Upper lobe of right lung (tissue), 1 donor: Measurements from ENCODE around the gene TNRC6C. TPM values are rescaled to one million over a fixed set of nuclear protein-coding genes. Genes with fewer than 3 reads are reported as not detected.
A peak's percentile ranks its signal among the peaks of the same experiment; 100 is the strongest.

Source experiments
- ATAC-seq: fragments of 200-7000 bp; cut with Tn5 transposase; one replicate; pipeline ENCODE4 v1.9.1; 2020; ENCODE audit warnings: mild to moderate bottlenecking, moderate library complexity
- DNase-seq: peaks from one replicate; pipeline ENCODE4 v3.0.0-alpha.2; 2020
- H3K27ac ChIP-seq: fragments of 200-600 bp; one replicate; pipeline ENCODE4 v1.8.0; 2022
- H3K27me3 ChIP-seq: fragments of 200-600 bp; one replicate; pipeline ENCODE4 v1.8.0; 2022; ENCODE audit warnings: mild to moderate bottlenecking
- H3K36me3 ChIP-seq: fragments of 200-600 bp; one replicate; pipeline ENCODE4 v1.8.0; 2022
- H3K4me1 ChIP-seq: fragments of 200-600 bp; one replicate; pipeline ENCODE4 v1.8.0; 2022
- H3K4me3 ChIP-seq: fragments of 200-600 bp; one replicate; pipeline ENCODE4 v1.8.0; 2022; ENCODE audit warnings: mild to moderate bottlenecking
- H3K9me3 ChIP-seq: fragments of 200-600 bp; one replicate; pipeline ENCODE4 v1.8.0; 2022
- CTCF ChIP-seq: fragments of 200-600 bp; IDR thresholded peaks from one replicate; pipeline ENCODE4 v1.8.0; 2022; ENCODE audit warnings: antibody characterized with exemption
- intact Hi-C: fragments of 100-400 bp; cut with DNase I; formaldehyde crosslinking; loops from one replicate; pipeline ENCODE4 v1.11.0; 2022
- total RNA-seq: library from RNA; stranded (reverse); fragmentation: NEBNext Ultra II Directional; extraction: Animal tissue kit (Norgen Biotek cat#: 25700); gene quantifications from one replicate; pipeline ENCODE4 v1.2.1, GENCODE V29; 2021
- donor health status: DM: no; HTN: yes; CAD: no; lungs with severe emphysema.

TNRC6C gene
- total RNA-seq, 1 donor from 2014 or later, result 21.7 TPM

GRCh38 chr17:78142119-78142861 lies 183.8 kb downstream of the TNRC6C start:
- H3K27ac ChIP-seq, result no peak overlapping the region
- no peak overlapping the region for H3K4me3 ChIP-seq
- peaks cover 55% of the 10 kb centered on the region for H3K4me1 ChIP-seq
- no peak for TF ChIP-seq CTCF
- ATAC-seq, result peak; percentile 7
- intact Hi-C loops, result no loop called here
- no peaks in the 10 kb centered on the region for H3K27me3 ChIP-seq
- H3K36me3 ChIP-seq, result no peaks in the 10 kb centered on the region
- peak; percentile 89 for DNase-seq
- H3K9me3 ChIP-seq, result no peaks in the 10 kb centered on the region

GRCh38 chr17:78143214-78144146 lies 185.0 kb downstream of the TNRC6C start:
- TF ChIP-seq CTCF, result no peak
- Histone ChIP-seq H3K4me1 (peaks cover 49% of the 10 kb centered on the region), H3K27me3 (no peaks in the 10 kb centered on the region), H3K9me3 (no peaks in the 10 kb centered on the region), H3K4me3 (no peak overlapping the region), H3K36me3 (no peaks in the 10 kb centered on the region), H3K27ac (peak overlapping the region; percentile 70)
- intact Hi-C loops, result no loop called here
- DNase-seq (no peak), ATAC-seq (no peak)

- TF ChIP-seq CTCF, result no peak
- Histone ChIP-seq H3K27ac (peak overlapping the region; percentile 70), H3K27me3 (no peaks in the 10 kb centered on the region), H3K4me1 (peaks cover 49% of the 10 kb centered on the region), H3K36me3 (no peaks in the 10 kb centered on the region), H3K9me3 (no peaks in the 10 kb centered on the region), H3K4me3 (no peak overlapping the region)
- intact Hi-C loops, result no loop called here
- peak; percentile 91 for DNase-seq
- peak; percentile 50 for ATAC-seq
Observed at GRCh38 chr17:78144147-78144719, 185.7 kb downstream of the TNRC6C start.

- DNase-seq (peak; percentile 94), ATAC-seq (peak; percentile 65)
- H3K27me3 ChIP-seq, result no peaks in the 10 kb centered on the region
- H3K4me1 ChIP-seq, result peaks cover 47% of the 10 kb centered on the region
- H3K9me3 ChIP-seq, result no peaks in the 10 kb centered on the region
- intact Hi-C loops, result no loop called here
- TF ChIP-seq CTCF, result peak; percentile 16
- H3K27ac ChIP-seq, result peak overlapping the region; percentile 70
- H3K4me3 ChIP-seq, result no peak overlapping the region
- no peaks in the 10 kb centered on the region for H3K36me3 ChIP-seq
Observed at GRCh38 chr17:78144736-78145641, 186.5 kb downstream of the TNRC6C start.

GRCh38 chr17:78146471-78146869 lies 188.0 kb downstream of the TNRC6C start:
- intact Hi-C loops, result no loop called here
- DNase-seq (no peak), ATAC-seq (no peak)
- H3K27me3 ChIP-seq, result no peaks in the 10 kb centered on the region
- no peak overlapping the region for H3K4me3 ChIP-seq
- no peak for TF ChIP-seq CTCF
- H3K36me3 ChIP-seq, result no peaks in the 10 kb centered on the region
- no peak overlapping the region for H3K27ac ChIP-seq
- no peaks in the 10 kb centered on the region for H3K9me3 ChIP-seq
- peaks cover 34% of the 10 kb centered on the region for H3K4me1 ChIP-seq
